HCT116 (cell line): Measurements from ENCODE around the gene TMTC2. TPM values are rescaled to one million over a fixed set of nuclear protein-coding genes. Genes with fewer than 3 reads are reported as not detected.

ENCODE experiments used
- ATAC-seq: fragments of 200-7000 bp; cut with Tn5 transposase; 2 replicates; pipeline ENCODE4 v1.9.1; 2020; ENCODE audit warnings: mild to moderate bottlenecking, moderate library complexity
- BruUV-seq: library from RNA; stranded (reverse); fragments of 400-500 nt; replicated peaks from 2 replicates; lab custom pipeline; 2021; lab: Mats Ljungman, UMichigan
- CTCF ChIA-PET: fragments of 300-600 bp; sonication (Branson Sonifier 250); formaldehyde crosslinking; loops from one replicate; lab custom pipeline; 2021; ENCODE audit warnings: antibody characterized with exemption; lab: Charles Lee
- POLR2A ChIA-PET: fragments of 300-600, 350-600 bp; sonication (Branson Sonifier 250); formaldehyde crosslinking; loops from one replicate; lab custom pipeline; 2021; ENCODE audit warnings: antibody characterized with exemption; lab: Charles Lee
- RAD21 ChIA-PET, 2 experiments: fragments of 300-600 bp; sonication (Branson Sonifier 250); formaldehyde crosslinking; loops; one replicate each; lab custom pipeline; 2023; ENCODE audit warnings: low total read pairs in 2 of 2; ENCODE audit not compliant: uncharacterized antibody in 2 of 2, unreplicated experiment in 2 of 2, low non-redundant PET in 1 of 2; lab: Charles Lee
- DNase-seq: peaks from one replicate; pipeline ENCODE4 v3.0.0-alpha.2; 2010; ENCODE audit warnings: low read depth, low spot score
- H2AFZ ChIP-seq: fragments of 200-600 bp; shearing (Covaris generic), sonication (generic); 2 replicates; pipeline ENCODE4 v1.6.1; 2017; ENCODE audit warnings: low read depth, mixed run types, mixed read lengths, antibody characterized with exemption, low read length; ENCODE audit not compliant: poor library complexity, severe bottlenecking
- H3K27ac ChIP-seq: 2 replicates; pipeline ENCODE4 v1.5.1; 2012; ENCODE audit warnings: low read depth, low read length
- H3K27me3 ChIP-seq: fragments of 200-600 bp; sonication (generic); 2 replicates; pipeline ENCODE4 v1.6.1; 2016; ENCODE audit warnings: mixed run types, low read length, mixed read lengths; ENCODE audit not compliant: insufficient read depth
- H3K36me3 ChIP-seq, 2 experiments: fragments of 200-500 bp in 1 of 2; fragments of 200-600 bp in 1 of 2; sonication (Bioruptor generic) in 1 of 2; sonication (generic) in 1 of 2; 2 replicates each; pipeline versions ENCODE4 v1.5.1 to v1.6.1; 2014 to 2016; ENCODE audit warnings: low read length in 2 of 2, inconsistent platforms in 1 of 2, mixed read lengths in 1 of 2, mixed run types in 1 of 2; ENCODE audit not compliant: insufficient read depth in 2 of 2, control insufficient read depth in 1 of 2
- H3K4me1 ChIP-seq, 2 experiments: fragments of 200-600 bp in 1 of 2; sonication (generic) in 1 of 2; 2 replicates each; pipeline versions ENCODE4 v1.5.1 to v1.6.1; 2012 to 2017; ENCODE audit warnings: low read length in 2 of 2, inconsistent platforms in 1 of 2, mild to moderate bottlenecking in 1 of 2, mixed read lengths in 1 of 2, mixed run types in 1 of 2, moderate library complexity in 1 of 2; ENCODE audit not compliant: insufficient read depth in 2 of 2, control insufficient read depth in 1 of 2
- H3K4me2 ChIP-seq: fragments of 200-600 bp; sonication (generic); 2 replicates; pipeline ENCODE4 v1.6.1; 2017; ENCODE audit warnings: mixed run types, low read length, mixed read lengths
- H3K4me3 ChIP-seq, 2 experiments: fragments of 200-600 bp in 1 of 2; sonication (generic) in 1 of 2; replicated peaks in 1 of 2; 2 replicates each; pipeline ENCODE4 v1.5.1; 2011 to 2016; ENCODE audit warnings: low read length in 2 of 2, control low read depth in 1 of 2, low read depth in 1 of 2, mild to moderate bottlenecking in 1 of 2, mixed read lengths in 1 of 2, mixed run types in 1 of 2
- H3K79me2 ChIP-seq: fragments of 200-600 bp; sonication (generic); 2 replicates; pipeline ENCODE4 v1.6.1; 2017; ENCODE audit warnings: mild to moderate bottlenecking, mixed run types, low read length, moderate library complexity, mixed read lengths; ENCODE audit not compliant: insufficient read depth
- H3K9ac ChIP-seq: fragments of 200-600 bp; sonication (generic); 2 replicates; pipeline ENCODE4 v1.6.1; 2016; ENCODE audit warnings: low read length, mixed read lengths
- H3K9me2 ChIP-seq: fragments of 200-600 bp; sonication (generic), shearing (Covaris generic); 2 replicates; pipeline ENCODE4 v1.6.1; 2017; ENCODE audit warnings: mixed run types, mild to moderate bottlenecking, moderate library complexity; ENCODE audit not compliant: insufficient read depth
- H3K9me3 ChIP-seq, 2 experiments: fragments of 200-500 bp in 1 of 2; fragments of 200-600 bp in 1 of 2; sonication (Bioruptor generic) in 1 of 2; sonication (generic) in 1 of 2; 2 replicates each; pipeline ENCODE4 v1.6.1; 2014 to 2017; ENCODE audit warnings: low read length in 2 of 2, mixed read lengths in 2 of 2, inconsistent platforms in 1 of 2, low read depth in 1 of 2, mild to moderate bottlenecking in 1 of 2, mixed run types in 1 of 2, moderate library complexity in 1 of 2; ENCODE audit not compliant: control insufficient read depth in 1 of 2, insufficient read depth in 1 of 2
- H4K20me1 ChIP-seq: fragments of 200-600 bp; sonication (generic), shearing (Covaris generic); 2 replicates; pipeline ENCODE4 v1.6.1; 2017; ENCODE audit warnings: mixed run types, mild to moderate bottlenecking, moderate library complexity; ENCODE audit not compliant: insufficient read depth
- CBX3 ChIP-seq: IDR thresholded peaks from 2 replicates; pipeline ENCODE4 v1.6.1; 2012; ENCODE audit warnings: low read depth
- CEBPB ChIP-seq: IDR thresholded peaks from 2 replicates; pipeline ENCODE4 v1.6.1; 2012; ENCODE audit warnings: low read depth
- EGR1 ChIP-seq: IDR thresholded peaks from 2 replicates; pipeline ENCODE4 v1.6.1; 2012; ENCODE audit warnings: low read depth
- FOSL1 ChIP-seq: IDR thresholded peaks from 2 replicates; pipeline ENCODE4 v1.6.1; 2012; ENCODE audit warnings: low read depth
- JUND ChIP-seq: IDR thresholded peaks from 2 replicates; pipeline ENCODE4 v1.6.1; 2012
- POLR2A ChIP-seq: IDR thresholded peaks from 2 replicates; pipeline ENCODE4 v1.7.0; 2011; ENCODE audit warnings: borderline replicate concordance; ENCODE audit not compliant: insufficient read depth, insufficient read length; ENCODE audit errors: extremely low read depth
- REST ChIP-seq: IDR thresholded peaks from 2 replicates; pipeline ENCODE4 v1.6.1; 2012; ENCODE audit warnings: low read depth
- SP1 ChIP-seq: IDR thresholded peaks from 2 replicates; pipeline ENCODE4 v1.6.1; 2012; ENCODE audit warnings: low read depth
- SRF ChIP-seq: IDR thresholded peaks from 2 replicates; pipeline ENCODE4 v1.6.1; 2012; ENCODE audit warnings: low read depth
- TCF7L2 ChIP-seq: IDR thresholded peaks from 2 replicates; pipeline ENCODE4 v1.7.0; 2011; ENCODE audit warnings: borderline replicate concordance, inconsistent platforms; ENCODE audit not compliant: insufficient read depth, insufficient read length; ENCODE audit errors: extremely low read depth
- YY1 ChIP-seq: IDR thresholded peaks from 2 replicates; pipeline ENCODE4 v1.6.1; 2011; ENCODE audit warnings: low read length, low read depth, moderate library complexity, mild to moderate bottlenecking; ENCODE audit not compliant: insufficient replicate concordance; ENCODE audit errors: extremely low read depth
- ZBTB33 ChIP-seq: IDR thresholded peaks from 2 replicates; pipeline ENCODE4 v1.6.1; 2011; ENCODE audit warnings: mild to moderate bottlenecking, low read length, moderate library complexity; ENCODE audit not compliant: insufficient replicate concordance; ENCODE audit errors: extremely low read depth
- ZFX ChIP-seq: fragments of 450-650 bp; IDR thresholded peaks from 2 replicates; pipeline ENCODE4 v1.6.1; 2017
- intact Hi-C: fragments of 100-400 bp; cut with micrococcal nuclease; formaldehyde crosslinking; loops from 2 replicates; pipeline ENCODE4 v1.10.0; 2022
- total RNA-seq: library from RNA; stranded (reverse); gene quantifications from one replicate; pipeline ENCODE4 v1.2.1, GENCODE V29; 2021; ENCODE audit not compliant: unreplicated experiment

The TMTC2 gene
- total RNA-seq, 1 experiment from 2014 or later, result 11.5 TPM

- H4K20me1 ChIP-seq, result no peaks in the 10 kb centered on the region
- H2AFZ ChIP-seq, result no peak overlapping the region
- no peak overlapping the region for H3K27ac ChIP-seq
- ATAC-seq, result peak; percentile 46; the same call in 1 of the 2 replicates
- H3K9ac ChIP-seq, result no peak overlapping the region
- no TSS peak for BruUV-seq
- intact Hi-C loops, result no loop called here
- POLR2A ChIA-PET, result no interaction called here
- H3K36me3 ChIP-seq, result no peaks in the 10 kb centered on the region
- RAD21 ChIA-PET, result no interaction called here
- H3K4me1 ChIP-seq, result peaks cover 13 to 15% of the 10 kb centered on the region in 2 experiments
- no peak for TF ChIP-seq TCF7L2
- no peak for TF ChIP-seq YY1
- TF ChIP-seq FOSL1, result peak; percentile 18; the same call in 1 of the 2 replicates
- TF ChIP-seq POLR2A, result no peak
- no peak for TF ChIP-seq SRF
- H3K9me2 ChIP-seq, result no peaks in the 10 kb centered on the region
- CTCF ChIA-PET, result no interaction called here
- H3K79me2 ChIP-seq, result no peaks in the 10 kb centered on the region
- DNase-seq, result no peak
- H3K4me2 ChIP-seq, result peak overlapping the region; percentile 44
- H3K9me3 ChIP-seq, result no peaks in the 10 kb centered on the region
- no peak overlapping the region for H3K4me3 ChIP-seq
- no peaks in the 10 kb centered on the region for H3K27me3 ChIP-seq
Observed at GRCh38 chr12:82857911-82858533, 171.3 kb downstream of the TMTC2 start.

GRCh38 chr12:82858534-82858917, 171.8 kb downstream of the TMTC2 start:
- no peaks in the 10 kb centered on the region for H3K36me3 ChIP-seq
- RAD21 ChIA-PET, result no interaction called here
- TF ChIP-seq ZBTB33, result no peak
- TF ChIP-seq YY1, result no peak
- TF ChIP-seq REST, result no peak
- no peak for TF ChIP-seq ZFX
- no peak for TF ChIP-seq CBX3
- no peak for TF ChIP-seq POLR2A
- no peak for TF ChIP-seq SP1
- no peak for TF ChIP-seq CEBPB
- TF ChIP-seq EGR1, result no peak
- no peak for TF ChIP-seq JUND

More at GRCh38 chr12:82858534-82858917, 171.8 kb downstream of the TMTC2 start:
- no peak overlapping the region for H3K9ac ChIP-seq
- H3K9me2 ChIP-seq, result no peaks in the 10 kb centered on the region
- H3K4me3 ChIP-seq, result no peak overlapping the region
- ATAC-seq (no peak), DNase-seq (no peak)
- intact Hi-C loops, result no loop called here
- peaks cover 13 to 18% of the 10 kb centered on the region in 2 experiments for H3K4me1 ChIP-seq
- no TSS peak for BruUV-seq
- H3K27ac ChIP-seq, result no peak overlapping the region
- no peaks in the 10 kb centered on the region for H3K9me3 ChIP-seq
- no peaks in the 10 kb centered on the region for H3K79me2 ChIP-seq
- H2AFZ ChIP-seq, result no peak overlapping the region
- no peak overlapping the region for H3K4me2 ChIP-seq
- H4K20me1 ChIP-seq, result no peaks in the 10 kb centered on the region
- POLR2A ChIA-PET, result no interaction called here
- no peaks in the 10 kb centered on the region for H3K27me3 ChIP-seq
- CTCF ChIA-PET, result no interaction called here
